Measurements from ENCODE around the gene INKA2. TPM values are rescaled to one million over a fixed set of nuclear protein-coding genes. Genes with fewer than 3 reads are reported as not detected.
A peak's percentile ranks its signal among the peaks of the same experiment; 100 is the strongest.

Gene INKA2
- total RNA-seq, 1 experiment from 2014 or later: 12.5 TPM

DNA sequence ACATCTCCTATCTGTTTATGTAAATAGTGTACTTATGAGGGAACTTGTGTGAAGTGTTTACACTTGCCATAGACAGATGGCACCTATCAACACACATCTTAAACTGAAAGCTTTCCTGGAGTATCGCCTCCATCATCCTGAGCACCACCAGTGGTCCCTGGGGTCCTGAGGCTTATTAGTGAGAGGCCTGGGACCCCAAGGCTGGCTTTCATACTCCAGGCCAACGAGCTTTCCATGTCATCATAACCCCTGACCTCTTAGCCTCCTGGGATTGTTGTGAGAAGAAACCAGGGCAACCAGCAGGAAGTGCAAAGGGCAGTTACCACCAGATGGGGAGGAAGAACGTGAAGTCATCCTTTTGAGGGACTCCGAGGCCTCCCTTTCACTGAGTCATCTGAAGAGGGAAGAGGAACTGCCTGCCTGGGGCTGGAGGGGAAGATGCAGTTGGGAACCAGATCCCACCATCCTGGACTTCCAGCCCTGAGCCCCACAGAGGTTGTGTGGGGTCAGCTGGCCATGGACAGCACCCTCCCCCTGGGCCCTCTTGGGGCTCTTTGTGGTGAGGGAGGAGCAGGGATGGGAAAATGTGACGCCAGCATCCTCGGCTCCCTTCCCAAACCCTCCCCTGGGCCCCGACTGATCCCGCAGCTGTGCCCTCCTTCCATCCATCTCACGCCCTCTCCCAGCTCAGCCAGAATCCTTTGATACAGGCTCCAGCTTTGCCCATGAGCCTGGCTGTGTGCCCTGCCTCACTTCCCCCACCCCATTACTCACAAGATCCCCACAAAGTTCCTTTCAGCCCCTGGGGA is 5.8 kb downstream of the INKA2 start:
- DNase-seq (ENCODE audit: low read depth): peak; percentile 98

DNA sequence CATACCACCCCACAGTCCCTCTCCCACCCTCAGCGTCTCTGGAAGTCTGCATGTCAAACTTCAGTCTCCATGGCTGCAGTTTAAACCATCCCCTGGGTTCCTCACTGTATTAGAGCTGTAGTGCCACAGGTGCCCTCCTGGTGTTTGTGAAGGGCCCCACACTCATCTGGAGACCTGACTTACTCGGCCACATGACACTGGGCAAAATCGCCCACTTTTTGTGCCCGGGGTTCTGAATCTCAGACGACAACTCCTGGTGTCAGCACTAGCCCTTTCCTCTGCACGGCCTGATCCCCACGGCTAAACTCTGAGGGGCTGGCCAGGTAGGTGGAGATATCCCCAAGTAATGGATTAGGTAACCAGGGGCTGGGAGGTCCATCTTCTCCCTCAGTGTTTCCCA is 6.5 kb downstream of the INKA2 start:
- DNase-seq (ENCODE audit: low read depth): no peak

DNA sequence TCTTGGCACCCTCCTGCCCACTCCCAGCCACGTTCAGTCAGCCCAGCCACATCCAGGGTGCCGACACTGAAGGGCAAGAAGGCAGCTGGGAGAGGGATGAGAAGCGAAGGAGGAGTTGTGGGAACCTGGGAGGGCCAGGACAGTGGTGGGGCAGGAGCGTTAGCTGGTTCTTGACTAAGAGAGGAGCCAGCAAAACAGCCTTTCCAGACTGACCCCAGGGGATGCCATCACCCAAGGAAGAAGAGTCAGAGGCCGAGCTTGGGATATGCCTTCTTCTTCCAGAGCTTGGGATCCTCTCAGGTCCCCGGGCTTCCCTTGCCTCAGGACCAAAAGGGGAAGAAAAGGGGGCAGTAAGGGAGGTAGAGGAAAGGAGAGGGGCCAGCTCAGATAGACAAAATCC is 7.2 kb downstream of the INKA2 start:
- DNase-seq (ENCODE audit: low read depth): no peak

DNA sequence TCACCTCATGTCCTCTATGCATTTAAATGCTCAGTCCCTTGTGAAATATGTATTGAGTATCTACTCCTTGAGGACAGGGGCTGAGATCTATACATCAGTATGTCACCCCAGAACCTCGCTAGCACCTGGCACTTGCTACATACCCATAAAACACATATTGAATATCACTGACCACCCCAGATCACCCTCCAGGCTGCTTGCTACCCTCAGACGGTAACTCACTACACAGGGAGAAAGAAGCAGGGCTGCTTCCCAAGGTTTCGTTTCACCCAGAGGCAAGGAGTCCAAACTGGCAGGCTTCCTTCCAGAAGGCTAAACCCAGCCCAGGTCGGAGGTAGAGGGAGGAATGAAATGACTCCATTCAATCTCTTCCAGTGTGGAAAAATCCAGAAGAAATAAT is 8.5 kb downstream of the INKA2 start:
- DNase-seq (ENCODE audit: low read depth): no peak

DNA sequence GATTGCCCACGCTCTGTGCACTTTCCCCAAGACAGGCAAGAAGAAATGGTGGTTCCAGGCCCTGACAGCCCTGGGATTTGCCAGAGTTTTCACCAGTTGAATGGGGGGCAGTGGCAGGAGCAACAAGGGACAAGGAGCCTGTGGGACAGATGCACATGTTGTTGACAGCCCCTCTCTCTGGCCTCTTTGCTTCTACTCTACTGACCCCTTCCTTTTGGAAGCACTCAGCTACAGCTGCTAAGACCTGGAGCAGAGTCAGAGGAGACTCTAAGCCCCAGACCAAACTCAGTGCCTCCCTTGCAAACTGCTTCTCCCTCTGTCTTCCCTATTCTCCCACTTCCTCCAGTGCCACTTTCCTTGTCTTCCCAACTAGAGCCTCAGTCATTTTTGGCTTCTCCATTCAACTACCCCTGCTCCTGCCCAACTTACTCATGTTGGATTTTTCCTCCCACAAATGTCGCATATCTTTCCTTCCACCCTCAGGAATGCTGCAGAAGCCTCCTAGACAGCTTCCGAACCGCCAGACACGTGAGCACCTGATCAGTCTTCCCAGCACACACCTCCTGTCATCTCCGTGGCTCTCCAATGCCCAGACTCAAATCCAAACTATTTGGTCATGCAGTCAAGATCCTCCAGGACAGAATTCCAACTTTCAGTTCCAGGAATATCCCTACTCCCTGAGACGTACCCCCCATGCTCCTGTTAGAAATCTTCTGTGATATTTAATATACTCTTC is 9.1 kb downstream of the INKA2 start:
- no peak for DNase-seq (ENCODE audit: low read depth)

DNA sequence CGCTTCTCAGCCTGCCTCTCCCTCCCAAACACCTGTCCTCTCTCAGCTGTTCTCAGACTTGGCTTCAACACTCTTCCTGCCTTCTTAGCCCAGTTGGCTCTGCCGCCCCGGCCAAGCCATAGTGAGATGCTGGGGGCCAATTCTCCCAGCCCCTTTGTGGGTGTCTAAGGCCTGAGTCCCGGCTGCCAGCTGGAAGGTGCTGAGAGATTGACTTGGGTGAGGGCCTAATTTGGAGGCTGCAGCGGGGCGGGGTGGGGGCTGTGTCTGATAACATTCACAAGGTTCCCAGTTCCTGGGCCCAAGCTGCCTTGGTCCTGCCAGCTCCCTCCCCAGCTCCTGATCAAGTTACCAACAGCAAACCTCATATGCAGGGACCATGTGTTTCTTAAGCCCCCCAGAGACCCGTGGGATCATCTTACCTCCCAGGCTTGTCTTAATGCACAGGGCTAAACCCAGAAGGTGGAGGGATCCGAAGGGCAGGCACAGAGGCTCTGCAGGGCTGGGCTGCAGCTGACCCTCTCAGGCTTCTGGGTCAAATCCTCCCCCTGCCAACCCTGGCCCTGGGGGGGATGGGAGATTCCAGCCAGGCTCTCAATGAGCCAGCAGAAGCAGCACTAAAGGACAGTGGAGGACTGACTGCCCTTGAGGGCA is 9.8 kb downstream of the INKA2 start:
- peak; percentile 81 for DNase-seq (ENCODE audit: low read depth)

DNA sequence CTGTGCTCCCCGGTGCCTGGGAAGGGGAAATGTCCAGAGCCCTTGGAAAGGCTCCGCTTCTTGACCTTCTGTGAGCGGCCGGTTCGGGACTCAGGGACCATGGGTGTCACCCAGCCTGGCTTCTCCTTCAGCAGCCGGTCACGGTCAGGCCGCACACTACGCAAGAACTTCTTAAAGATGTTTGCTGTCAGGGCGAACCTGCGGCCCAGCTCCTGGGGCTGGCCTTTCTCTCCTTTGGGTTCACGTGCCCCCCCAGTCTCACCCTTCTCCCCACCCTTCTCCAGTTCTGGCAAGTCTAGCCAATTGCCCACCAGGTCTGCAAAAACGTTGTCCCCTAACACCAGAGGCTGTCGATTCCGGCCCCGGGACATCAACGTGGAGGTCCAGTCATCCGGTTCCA is 12.1 kb downstream of the INKA2 start:
- no peak for DNase-seq (ENCODE audit: low read depth)

DNA sequence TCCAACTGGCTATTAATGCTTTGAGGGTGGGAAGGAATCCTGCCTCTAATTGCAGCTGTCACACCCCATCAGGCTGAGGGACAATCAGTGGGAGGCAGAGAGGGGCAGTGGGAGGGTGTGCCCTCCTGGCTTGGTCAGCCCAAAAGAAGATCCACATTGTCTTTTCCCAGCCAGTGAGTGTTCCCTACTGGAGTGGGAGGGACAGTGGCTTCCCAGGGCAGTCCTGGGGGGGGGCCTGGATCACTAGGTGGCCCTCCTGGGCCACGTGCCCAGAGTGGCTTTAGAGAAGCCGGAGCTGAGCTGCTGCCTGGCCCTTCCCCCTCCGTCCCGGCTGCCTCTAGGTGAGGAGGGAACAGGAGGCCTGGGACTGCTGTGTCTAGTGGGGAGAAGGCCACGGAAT is 14.0 kb downstream of the INKA2 start:
- peak; percentile 82 for DNase-seq (ENCODE audit: low read depth)

DNA sequence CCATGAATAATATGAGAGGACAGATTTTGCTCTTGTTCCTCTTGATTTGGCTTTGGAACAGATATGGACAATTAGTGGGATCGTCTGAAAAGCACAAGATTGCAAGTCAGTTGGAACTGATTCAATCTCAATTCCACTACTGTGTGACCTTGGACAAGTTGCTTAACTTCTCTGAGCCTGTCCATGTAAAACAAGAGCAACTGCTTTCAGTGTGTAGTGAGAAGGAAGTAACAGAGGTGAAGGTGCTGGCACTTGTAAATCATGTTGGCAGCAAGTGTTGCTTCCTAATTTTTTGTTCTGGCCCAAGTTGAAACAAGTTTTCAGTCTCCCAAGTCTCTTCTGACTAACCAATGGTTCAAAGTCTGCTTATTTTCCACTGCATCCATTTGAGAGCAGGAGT is 15.3 kb downstream of the INKA2 start:
- DNase-seq (ENCODE audit: low read depth): no peak

DNA sequence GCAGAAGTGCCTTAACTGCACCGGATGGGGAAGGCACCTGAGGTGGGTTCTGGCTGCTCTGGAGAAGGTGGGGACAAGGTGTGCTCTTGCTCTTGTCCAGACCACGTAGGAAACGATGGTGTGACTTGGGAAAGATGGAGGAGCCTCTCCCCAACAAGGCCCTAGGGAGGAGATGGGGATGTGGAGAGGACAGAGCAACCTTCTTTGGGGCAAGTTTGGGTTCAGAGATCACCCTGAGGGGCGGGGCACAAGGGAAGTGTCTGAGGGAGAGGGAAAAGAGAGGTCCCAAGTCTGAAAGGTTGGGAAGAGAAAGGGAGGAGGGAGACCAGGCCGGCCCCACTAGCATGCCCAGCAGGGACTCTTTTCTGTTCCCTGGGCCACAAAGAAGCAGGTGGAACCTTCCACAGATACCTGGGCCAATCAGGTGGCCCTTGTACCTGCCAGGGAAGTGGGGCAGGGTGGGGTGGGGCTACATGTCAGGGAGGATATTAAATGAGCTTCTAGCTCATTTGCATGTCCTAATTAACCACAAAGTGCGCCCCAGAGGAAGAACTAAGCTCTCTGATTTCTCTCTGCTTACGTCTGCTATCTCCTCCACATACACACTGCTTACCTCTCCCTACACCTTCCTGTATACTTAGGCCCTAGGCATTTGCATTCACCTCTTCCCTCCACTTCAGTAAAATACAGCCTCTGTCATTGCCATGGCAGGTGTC is 15.9 kb downstream of the INKA2 start:
- DNase-seq (ENCODE audit: low read depth): no peak

DNA sequence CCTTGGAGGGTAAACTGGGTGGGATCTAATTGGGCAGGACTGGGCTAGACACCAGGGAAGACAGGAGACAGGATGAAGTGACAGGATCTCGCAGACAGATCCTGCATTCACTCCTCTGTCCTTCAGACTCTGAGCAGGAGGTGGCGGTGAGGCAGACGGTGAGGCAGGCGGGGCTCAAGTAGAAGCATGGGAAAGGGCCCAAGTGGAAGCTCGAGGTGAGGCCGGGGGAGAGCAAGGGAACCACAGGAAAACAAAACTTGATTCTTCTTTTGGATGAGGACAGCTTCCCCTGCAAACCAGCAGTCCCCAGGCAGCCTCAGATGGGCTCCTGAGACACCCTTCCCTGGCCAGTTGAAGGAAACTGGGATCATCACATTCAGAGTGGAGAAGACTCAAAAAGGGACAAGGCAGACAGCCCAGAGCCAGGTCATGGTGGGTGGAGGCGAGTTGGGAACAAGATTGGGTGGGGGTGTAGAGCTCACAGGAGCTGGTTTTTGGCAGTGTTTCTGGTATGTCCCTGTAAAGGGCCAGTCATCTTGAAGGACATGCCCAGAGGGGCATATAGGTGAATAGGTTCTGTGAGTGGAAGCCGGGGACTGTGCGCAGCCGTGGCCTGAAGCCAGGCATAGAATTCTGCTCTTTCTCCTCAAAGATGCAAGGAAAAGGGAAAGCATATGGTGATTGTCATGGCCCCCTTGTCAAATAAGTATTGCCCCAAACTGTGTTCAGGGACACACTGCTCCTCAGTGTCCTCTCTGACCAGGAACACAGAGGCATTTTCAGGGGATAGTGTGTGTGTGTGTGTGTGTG is 18.0 kb downstream of the INKA2 start:
- DNase-seq (ENCODE audit: low read depth): no peak

DNA sequence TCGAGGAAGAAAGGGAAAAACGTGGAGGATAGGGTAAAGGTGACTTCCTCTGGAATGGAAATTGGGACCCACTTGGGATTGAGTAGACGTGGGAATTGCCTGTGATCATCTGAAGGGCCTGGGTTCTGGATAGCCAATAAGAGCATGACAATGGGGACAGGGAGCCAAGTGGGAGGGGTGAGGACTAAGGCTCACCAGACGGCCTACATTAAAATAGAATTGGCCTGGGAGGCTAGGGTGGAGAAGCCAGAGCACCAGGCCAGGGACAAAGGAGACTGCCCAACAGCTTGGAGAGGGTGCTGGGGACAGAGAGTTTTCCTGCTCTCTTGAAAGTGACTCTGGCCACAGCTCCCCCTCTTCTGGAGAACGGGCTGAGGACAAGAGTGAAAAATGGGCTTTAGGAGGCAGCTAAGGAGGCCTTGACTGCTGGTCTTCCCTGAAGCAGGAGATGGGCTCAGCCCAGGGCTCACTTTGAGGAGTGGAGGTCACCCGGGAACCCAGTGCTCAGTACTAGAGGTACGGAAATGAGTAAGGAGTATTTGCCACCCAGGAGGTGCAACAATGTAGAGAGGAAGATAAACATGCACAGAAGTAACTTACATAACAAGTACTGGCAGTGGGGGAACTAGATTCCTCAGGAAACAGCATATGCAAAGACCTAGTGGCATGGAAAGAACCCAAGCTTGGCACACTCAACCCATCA is 18.8 kb downstream of the INKA2 start:
- no peak for DNase-seq (ENCODE audit: low read depth)

DNA sequence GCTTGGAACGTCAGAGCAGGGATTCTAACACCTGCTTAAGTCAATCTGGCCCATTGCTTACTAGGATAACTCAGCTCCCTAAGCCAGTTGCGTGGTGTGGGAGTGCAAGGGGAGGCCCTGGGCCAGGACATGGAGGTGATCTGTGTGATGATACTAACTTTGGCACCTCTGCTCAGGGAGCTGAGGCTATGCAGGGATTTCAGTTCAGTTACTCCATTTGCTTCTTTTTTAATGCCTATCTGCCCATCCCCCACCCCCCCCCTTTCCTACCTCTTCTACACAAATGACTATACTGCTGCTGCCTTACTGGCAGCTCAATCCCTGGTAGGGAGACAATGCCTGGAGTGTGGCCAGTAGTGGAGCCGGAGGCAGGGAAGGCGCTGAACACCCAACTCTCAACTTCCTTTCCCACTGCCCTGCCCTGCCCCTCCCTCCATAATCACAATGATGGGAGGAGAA is 19.5 kb downstream of the INKA2 start:
- DNase-seq (ENCODE audit: low read depth): peak; percentile 93

DNA sequence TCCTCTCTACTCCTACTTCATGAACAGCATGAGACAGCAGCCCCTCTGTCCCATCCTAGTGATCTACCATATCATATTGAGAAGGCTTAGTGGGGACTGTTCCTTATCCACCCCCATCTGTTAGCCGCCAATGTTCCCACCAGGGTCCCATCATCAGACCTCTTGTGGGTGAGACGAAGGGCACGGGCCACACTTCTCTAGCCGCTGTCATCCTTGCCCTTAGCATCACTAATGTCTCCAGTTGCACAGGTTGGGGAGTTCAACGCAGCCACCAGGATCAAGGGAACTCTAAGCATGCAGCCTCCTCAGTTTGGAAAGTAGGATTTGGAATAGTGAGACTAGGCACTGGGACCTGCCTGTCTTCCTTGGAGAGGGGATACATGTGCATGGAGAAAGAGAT is 20.1 kb downstream of the INKA2 start:
- no peak for DNase-seq (ENCODE audit: low read depth)

DNA sequence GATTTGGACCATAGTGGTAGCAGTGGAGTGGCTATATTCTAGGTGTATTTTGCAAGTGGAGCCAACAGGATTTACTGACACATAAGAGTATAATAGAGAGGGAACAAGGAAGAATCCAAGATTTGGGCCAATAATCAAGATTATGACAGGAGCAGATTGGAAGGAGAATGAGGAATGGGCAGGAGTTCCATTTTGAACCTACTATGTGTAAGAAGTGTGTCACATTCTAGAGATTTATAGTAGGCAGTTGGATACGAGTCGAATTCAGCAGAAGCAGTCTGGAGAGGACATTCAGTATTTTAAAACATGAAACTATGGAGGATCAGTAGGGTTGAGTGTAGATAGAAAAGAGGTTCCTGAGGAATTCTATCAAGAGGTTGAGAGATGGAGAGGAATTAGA is 21.7 kb downstream of the INKA2 start:
- no peak for DNase-seq (ENCODE audit: low read depth)

DNA sequence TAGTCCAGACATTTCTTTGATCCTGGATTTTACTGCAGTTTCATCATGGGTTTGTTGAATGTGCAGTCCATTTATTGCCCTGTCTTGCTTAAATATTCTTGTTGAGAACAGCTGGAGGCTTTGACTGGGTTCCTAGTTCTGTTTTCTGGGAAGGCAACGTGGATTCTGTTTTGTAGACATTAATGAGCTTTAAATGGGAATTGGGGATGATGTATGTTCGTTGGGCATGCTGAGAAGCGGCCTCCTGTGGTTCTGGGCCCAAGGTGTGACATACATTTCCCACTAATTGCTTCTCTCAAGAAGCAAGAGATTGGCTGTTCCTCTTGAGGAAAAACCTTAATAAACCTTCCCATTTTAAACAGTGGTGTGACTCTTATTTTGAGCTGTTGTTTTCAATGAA is 22.9 kb downstream of the INKA2 start:
- DNase-seq (ENCODE audit: low read depth): no peak

DNA sequence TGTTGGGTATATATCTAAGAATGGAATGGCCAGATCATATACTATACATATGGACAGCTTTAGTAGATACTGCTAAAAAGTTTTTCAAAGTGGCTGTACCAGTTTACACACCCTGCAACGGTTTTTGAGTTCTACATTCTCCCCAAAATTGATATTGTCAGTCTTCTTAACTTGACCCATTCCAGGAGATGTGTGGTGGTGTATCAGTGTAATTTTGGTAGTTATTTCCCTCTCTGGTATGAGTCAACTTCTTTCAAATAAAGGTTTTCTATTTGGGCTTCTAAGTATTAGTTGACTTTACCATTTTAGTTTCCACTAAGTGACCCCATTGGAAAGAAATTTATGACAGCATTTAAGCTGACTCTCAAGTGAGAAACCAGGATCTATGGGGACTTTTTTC is 29.2 kb downstream of the INKA2 start:
- no peak for DNase-seq (ENCODE audit: low read depth)

DNA sequence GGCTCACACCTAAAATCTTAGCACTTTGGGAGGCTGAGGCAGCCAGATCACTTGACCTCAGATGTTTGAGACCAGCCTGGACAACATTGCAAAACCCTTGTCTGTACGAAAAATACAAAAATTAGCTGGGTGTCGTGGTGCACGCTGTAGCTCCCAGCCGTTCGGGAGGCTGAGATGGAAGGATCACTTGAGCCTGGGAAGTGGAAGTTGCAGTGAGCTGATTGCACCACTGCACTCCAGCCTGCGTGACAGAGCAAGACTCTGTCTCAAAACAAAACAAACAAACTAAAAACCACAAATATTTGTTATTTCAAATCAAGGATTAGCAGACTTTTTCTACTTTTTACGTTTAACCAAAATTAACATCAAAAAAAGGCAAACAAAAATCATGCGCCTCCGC is 31.3 kb downstream of the INKA2 start:
- peak; percentile 70 for DNase-seq (ENCODE audit: low read depth)

DNA sequence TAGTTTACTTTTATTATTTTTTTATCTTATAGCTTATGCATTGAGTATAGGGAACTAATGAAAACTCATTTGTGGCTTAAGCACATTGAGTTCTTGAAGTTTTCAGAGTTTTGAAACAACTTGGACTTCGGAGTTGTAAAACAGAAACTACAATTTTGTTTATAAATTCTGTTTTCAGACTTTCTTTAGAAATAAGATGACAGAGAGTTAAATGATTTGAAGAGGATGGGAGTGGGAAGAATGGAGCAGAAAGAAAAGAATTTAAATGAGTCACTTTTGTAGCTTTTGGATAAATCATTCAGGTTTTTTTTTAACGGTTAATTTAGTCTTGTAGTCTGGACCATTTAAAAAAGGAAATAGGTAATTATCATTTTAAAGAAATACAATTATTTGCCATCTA is 32.3 kb downstream of the INKA2 start:
- no peak for DNase-seq (ENCODE audit: low read depth)

DNA sequence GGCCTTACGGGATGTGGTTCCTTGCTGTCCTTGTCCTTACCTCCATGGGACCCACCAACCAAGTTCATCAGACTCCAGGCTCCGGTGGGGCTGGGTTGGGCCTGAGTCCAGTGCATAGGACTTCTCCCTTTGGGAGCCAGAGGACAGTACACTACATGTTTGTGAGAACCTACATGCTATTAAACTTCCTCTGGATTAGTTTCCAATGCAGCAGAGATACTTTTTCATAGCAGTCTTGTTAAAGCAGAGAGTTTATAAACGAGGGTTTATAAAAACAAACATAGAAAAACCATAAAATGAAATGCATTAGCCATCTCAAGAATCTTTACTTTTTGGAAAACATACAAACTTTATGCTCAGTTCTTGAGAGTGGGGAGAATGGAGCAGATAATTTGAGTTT is 33.4 kb downstream of the INKA2 start:
- DNase-seq (ENCODE audit: low read depth): no peak

All from LHCN-M2 (cell line).